HG03457 (cell line): ENCODE measurements around the gene ARHGAP10.

ENCODE experiments used
- ATAC-seq: cut with Tn5 transposase; IDR thresholded peaks from one replicate; pipeline ENCODE4 v1.9.1; 2021; ENCODE audit warnings: moderate number of reproducible peaks; ENCODE audit not compliant: unreplicated experiment

The ARHGAP10 gene

GRCh38 chr4:147730333-147730732 is 1.6 kb upstream of the ARHGAP10 start:
- ATAC-seq = no peak

GRCh38 chr4:147732518-147733235 is 789 bp downstream of the ARHGAP10 start:
- ATAC-seq = peak; percentile 19

DNA sequence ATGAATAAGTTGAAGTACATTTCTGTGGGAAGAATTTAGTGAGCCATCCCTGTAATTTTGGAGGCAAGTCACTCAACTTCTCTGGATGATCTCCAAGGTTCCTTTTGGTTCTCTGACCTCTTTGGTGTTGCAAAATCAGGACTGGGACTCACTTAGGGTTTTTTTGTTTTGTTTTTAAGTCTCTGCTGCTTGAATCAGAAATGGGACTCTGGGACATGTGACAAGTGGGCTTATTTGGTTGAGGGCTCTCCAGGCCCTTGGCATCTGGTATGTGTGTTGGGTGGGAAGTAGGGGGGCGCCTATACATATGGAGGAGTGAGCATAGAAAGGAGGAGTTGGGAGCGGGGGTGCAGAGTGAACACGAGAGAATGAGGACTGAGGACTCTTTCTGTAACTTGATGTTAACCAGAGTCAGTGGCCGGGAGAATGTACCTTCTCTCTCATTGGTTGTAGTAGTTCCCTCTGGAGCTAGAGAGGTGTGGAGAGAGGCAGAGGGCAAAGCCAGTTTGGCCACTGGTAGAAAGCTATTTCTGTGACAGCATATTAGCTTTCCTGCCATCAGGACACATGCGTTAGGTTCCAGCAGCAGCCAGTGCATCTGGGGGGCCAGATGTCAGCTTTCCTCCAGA is 1.9 kb downstream of the ARHGAP10 start:
- no peak for ATAC-seq

GRCh38 chr4:147734496-147734895 is 2.6 kb downstream of the ARHGAP10 start:
- no peak for ATAC-seq

- ATAC-seq = no peak
Observed at GRCh38 chr4:147735413-147736301, 3.8 kb downstream of the ARHGAP10 start.

- ATAC-seq = no peak
Observed at GRCh38 chr4:147736458-147736857, 4.6 kb downstream of the ARHGAP10 start.

DNA sequence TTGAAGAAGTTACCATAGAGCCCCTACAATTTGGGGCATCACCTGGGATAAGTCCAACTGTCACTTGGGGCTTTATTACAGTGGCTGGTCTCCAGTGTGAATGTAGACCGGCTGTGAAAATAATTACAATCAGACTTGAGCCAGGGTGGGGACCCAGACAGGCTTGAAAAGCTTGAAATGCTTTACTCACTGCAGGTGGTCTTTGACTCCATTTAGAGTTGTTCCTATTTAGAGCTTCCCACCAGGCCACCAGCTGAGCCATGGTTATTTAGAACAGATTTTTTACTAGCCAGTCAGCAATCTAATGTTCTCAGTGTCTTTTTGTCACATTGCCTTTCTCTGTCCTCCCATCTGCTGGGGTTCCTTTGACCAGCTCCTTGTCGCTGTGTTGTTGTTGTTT is 5.7 kb downstream of the ARHGAP10 start:
- no peak for ATAC-seq

- no peak for ATAC-seq
Observed at GRCh38 chr4:147739239-147739823, 7.4 kb downstream of the ARHGAP10 start.

DNA sequence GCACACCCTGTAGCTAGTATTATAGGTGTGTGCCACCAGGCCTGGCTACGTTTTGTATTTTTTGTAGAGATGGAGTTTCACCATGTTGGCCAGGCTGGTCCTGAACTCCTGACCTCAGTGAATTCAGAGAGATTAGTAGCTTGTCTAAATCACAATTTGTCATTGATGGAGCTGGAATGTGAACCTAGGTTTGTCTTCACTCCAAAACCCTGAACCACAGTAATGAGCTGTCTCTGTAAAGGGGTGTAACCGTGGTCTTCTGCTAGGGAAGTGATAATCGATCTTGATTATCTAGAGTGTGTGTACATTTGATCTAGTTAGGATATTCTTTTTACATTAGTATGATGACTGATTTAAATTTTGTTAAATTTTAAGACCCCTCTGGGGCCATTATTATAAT is 8.3 kb downstream of the ARHGAP10 start:
- ATAC-seq = no peak

DNA sequence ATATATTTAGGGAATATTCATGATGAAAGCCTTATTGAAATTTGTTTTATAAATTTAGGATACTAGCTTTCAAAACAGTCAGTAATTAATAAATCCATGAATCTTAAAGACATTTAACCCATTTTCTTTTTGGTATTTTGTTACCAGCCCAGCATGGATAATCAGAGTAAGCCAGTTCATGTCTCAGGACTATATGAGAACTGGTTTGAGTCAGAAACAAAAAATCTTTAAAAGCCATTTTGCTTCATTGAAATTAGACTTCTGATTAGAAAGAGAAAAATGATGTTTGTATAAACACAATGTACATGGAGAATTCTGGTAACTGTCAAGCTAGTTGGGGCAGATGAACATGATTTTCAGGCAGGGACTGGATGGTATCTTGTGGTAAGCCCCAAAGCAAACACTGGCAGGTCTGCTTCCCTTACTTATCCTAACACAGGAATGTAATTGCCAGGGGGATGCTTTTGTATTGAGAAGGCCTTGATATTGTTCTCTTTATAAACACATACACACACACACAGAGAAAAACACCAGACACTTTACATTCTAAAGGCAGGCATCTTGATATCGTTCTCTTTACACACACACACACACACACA is 9.4 kb downstream of the ARHGAP10 start:
- ATAC-seq = no peak

DNA sequence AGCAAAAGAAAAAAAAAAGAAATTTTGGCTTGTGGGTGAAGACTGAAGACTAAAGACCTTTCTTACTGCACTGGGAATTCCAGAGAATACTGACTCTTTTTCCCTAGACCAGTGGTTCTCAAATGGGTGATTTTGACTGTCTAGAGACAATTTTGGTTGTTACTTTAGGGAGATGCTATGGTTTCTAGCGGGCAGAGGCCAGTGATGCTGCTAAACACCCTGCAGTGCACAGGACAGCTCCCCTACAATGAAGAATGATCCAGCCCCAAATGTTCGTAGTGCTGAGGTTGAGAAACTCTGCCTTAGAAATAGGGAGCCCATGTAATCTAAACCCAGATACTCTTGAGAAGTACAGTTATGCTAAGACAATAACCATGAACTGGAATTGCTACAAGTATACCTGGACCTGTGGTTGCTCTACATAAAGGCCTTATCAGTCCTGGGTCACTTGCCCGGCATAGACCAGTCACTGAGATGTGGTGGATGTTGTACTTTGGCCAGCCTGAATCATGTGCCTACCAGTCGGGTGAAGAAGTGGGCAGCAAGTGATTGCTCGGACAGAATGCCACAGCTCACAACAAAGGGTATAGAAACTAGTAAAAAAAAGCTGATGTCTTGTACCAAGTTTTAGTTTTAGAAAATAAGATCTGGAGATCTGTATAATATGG is 16.0 kb downstream of the ARHGAP10 start:
- no peak for ATAC-seq

DNA sequence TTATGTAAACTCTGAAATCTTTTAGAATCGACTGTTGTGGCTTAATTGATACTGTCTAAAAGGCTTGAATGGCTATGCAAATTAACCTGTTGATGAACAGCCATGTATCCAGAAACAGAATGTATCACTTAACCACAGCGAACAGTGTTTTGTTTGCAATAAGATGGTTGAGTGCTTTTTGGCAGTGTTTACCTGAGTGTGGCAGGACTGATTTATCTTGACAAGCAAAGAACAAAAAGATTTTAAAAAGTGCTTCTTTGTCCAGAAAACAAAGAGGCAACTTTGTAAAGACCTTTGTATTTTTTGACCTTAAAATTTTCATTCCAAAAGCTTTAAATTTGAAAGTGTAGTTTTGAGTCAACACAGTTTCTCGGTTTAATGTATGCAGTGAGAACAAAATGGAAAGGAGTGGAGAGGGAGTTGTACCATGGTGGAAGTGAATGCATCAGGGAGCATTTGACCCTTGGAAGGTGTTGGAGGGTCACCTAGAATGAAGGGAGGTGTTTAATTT is 18.0 kb downstream of the ARHGAP10 start:
- ATAC-seq = peak; percentile 97

DNA sequence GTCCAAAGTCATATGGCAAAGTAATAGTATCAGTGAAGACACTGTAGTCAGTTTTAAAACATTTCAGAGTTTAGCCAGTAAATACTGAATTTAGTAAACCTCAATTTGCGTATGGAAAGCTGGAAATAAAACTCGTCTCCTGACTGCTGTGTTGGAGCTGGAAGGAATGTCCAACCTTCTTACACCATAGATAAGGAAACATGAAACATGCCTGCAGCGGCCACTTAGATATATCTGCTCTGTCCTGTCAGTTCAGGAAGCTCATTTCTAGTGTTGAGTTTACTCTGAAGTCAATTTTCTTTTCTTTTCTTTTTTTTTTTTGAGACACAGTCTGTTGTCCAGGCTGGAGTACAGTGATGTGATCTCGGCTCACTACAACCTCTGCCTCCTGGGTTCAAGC is 21.2 kb downstream of the ARHGAP10 start:
- no peak for ATAC-seq

- ATAC-seq = no peak
Observed at GRCh38 chr4:147754037-147754445, 22.2 kb downstream of the ARHGAP10 start.

GRCh38 chr4:147755561-147756295 is 23.8 kb downstream of the ARHGAP10 start:
- no peak for ATAC-seq

DNA sequence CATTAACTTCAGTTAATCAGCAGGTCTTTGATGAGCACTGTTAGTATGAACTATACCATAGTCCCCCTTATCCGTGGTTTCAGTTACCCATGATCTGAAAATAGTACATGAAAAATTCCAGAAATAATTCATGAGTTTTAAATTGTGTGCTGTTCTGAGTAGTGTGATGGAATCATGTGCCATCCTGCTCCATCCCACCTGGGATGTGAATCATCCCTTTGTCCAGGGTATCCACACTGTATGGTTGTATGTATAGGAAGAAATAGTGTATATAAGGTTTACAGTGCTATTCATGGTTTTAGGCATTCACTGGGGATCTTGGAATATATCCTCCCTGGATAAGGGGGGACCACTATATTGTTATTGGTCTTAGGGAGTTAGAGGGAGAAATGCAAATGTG is 24.5 kb downstream of the ARHGAP10 start:
- ATAC-seq = no peak

DNA sequence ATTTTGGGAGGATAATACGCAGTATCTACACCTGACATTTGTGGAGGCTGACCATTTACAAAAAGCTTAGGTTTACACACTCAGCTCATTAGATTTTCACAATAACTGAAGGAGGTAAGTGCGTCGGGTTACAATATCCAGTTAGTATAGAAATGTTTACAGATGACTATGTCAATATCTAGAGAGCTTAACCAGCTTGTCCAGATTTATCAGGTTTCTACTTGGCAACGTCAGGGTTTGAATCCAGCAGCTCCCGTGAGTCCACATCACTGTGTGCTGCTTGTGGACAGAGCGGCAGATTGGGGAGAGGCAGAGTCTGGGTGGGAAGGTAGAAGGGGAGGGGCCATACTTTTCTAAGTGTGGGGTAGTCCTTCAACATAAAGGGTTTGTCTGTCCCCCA is 28.3 kb downstream of the ARHGAP10 start:
- ATAC-seq = no peak

DNA sequence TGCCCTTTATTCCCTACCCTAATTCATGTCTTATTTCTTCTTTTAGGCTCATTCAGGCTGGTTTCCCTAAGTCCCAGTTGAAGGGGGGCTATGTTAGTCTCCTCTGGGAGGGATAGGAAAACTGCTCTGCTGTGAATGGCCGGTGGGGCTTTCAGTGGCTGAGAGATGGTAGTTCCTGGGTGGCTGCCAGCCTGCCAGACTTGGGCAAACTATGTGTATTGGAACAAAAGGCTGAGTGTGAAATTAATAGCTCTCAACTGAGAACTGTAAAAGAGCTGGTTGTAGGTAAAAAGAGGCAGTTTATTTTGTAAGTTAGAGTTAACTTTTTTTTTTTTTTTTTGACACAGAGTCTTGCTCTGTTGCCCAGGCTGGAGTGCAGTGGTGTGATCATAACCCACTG is 28.8 kb downstream of the ARHGAP10 start:
- no peak for ATAC-seq

GRCh38 chr4:147761218-147761883 is 29.5 kb downstream of the ARHGAP10 start:
- ATAC-seq = no peak
